ENCODE measurements around the gene KRTAP9-8.
"Not testable (repeated sequence)": the region's sequence is repeated elsewhere in the genome, so short reads cannot be mapped to it uniquely, and the experiment has no call there.

KRTAP9-8 gene

DNA sequence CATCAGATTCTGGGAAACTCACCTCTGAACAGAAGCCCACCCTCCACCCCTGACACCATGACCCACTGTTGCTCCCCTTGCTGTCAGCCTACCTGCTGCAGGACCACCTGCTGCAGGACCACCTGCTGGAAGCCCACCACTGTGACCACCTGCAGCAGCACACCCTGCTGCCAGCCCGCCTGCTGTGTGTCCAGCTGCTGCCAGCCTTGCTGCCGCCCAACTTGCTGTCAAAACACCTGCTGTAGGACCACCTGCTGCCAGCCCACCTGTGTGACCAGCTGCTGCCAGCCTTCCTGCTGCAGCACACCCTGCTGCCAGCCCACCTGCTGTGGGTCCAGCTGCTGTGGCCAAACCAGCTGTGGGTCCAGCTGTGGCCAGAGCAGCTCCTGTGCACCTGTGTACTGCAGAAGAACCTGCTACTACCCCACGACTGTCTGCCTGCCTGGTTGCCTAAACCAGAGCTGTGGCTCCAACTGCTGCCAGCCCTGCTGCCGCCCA lies 11.2 kb upstream of the KRTAP9-8 start, which contains the start of gene KRTAP9-2:
Gene KRTAP9-2 (plus strand): TSS at position 51 of the 498 bp plus-strand sequence. CDS start 7 bp downstream, at position 58.
- H3K9ac ChIP-seq (ENCODE audit: low read depth in 1 of 2, low read length in 2 of 2); H3K9me3 ChIP-seq (ENCODE audit: control insufficient read depth in 1 of 2, low read length in 2 of 2); H3K27me3 ChIP-seq (ENCODE audit: control insufficient read depth in 1 of 2, insufficient read depth in 2 of 2, low read length in 2 of 2); H3K4me1 ChIP-seq (ENCODE audit: control insufficient read depth in 1 of 2, insufficient read depth in 2 of 2, low read length in 2 of 2); H3K27ac ChIP-seq (ENCODE audit: low read depth, low read length); H3K4me3 ChIP-seq (ENCODE audit: low read depth in 1 of 2, low read length in 2 of 2); H3K36me3 ChIP-seq (ENCODE audit: control insufficient read depth in 1 of 2, insufficient read depth in 2 of 2, low read length in 2 of 2): not testable (repeated sequence)

DNA sequence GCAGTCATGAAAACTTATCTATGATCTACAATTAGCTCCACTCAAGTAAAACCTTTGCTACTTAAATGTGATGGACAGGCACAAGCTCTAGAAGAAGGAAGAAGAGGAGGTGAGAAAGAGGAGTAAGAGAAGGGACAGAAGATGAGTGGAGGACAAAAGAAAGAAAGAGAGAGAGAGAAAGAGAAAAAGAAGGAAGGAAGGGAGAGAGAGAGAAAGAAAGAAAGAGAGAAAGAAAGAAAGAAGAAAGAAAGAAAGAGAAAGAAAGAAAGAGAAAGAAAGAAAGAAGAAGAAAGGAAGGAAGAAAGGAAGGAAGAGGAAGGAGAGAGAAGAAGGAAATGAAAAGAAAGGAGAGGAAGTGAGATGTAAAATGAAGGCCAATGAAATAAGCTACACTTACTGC lies 7.7 kb upstream of the KRTAP9-8 start:
- H3K27me3 ChIP-seq (ENCODE audit: control insufficient read depth in 1 of 2, insufficient read depth in 2 of 2, low read length in 2 of 2) = peaks cover 6 to 17% of the 10 kb centered on the region in 2 donors
- no peaks in the 10 kb centered on the region for H3K9me3 ChIP-seq (ENCODE audit: control insufficient read depth in 1 of 2, low read length in 2 of 2)
- no peaks in the 10 kb centered on the region for H3K36me3 ChIP-seq (ENCODE audit: control insufficient read depth in 1 of 2, insufficient read depth in 2 of 2, low read length in 2 of 2)
- no peak overlapping the region for H3K9ac ChIP-seq (ENCODE audit: low read depth in 1 of 2, low read length in 2 of 2)
- no peaks in the 10 kb centered on the region for H3K4me1 ChIP-seq (ENCODE audit: control insufficient read depth in 1 of 2, insufficient read depth in 2 of 2, low read length in 2 of 2)
- H3K27ac ChIP-seq (ENCODE audit: low read depth, low read length) = no peak overlapping the region
- H3K4me3 ChIP-seq (ENCODE audit: low read depth in 1 of 2, low read length in 2 of 2) = no peak overlapping the region

DNA sequence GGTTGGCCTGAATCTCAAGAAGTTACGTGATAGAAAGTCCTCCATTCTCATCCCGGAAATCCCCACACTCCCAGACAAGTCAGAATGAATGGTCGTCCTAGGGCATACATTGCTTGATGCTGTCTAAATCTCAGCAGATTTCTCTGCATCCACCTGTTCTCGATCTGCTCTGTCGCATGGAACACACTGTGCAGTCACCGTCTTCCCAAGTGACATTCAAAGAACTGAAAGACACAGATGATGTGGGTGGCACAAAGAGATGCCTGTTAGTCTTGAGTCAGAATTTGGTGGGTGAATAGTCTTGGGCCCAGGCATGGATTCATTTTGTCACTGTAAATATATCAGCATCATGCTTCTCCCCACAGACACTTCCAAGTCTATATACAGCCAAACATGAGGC lies 6.1 kb upstream of the KRTAP9-8 start:
- no peaks in the 10 kb centered on the region for H3K4me1 ChIP-seq (ENCODE audit: control insufficient read depth in 1 of 2, insufficient read depth in 2 of 2, low read length in 2 of 2)

DNA sequence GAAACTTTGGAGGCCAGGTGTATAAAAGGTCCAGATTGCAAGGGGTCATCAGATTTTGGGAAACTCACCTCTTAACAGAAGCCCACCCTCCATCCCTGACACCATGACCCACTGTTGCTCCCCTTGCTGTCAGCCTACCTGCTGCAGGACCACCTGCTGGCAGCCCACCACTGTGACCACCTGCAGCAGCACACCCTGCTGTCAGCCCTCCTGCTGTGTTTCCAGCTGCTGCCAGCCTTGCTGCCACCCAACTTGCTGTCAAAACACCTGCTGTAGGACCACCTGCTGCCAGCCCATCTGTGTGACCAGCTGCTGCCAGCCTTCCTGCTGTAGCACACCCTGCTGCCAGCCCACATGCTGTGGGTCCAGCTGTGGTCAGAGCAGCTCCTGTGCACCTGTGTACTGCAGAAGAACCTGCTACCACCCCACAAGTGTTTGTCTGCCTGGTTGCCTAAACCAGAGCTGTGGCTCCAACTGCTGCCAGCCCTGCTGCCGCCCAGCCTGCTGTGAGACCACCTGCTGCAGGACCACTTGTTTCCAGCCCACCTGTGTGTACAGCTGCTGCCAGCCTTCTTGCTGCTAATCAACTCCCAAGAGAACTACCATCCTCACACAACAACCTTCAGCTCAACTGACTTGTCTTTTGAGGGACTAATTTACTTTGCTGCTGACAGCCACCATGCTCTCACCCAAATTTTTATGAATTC lies 5.2 kb upstream of the KRTAP9-8 start, which contains the start of gene KRTAP9-3:
Gene KRTAP9-3 (plus strand): TSS at position 51 of the 707 bp plus-strand sequence. CDS start 53 bp downstream, at position 104.
- not testable (repeated sequence) for H3K36me3 ChIP-seq (ENCODE audit: control insufficient read depth in 1 of 2, insufficient read depth in 2 of 2, low read length in 2 of 2); H3K9ac ChIP-seq (ENCODE audit: low read depth in 1 of 2, low read length in 2 of 2); H3K4me1 ChIP-seq (ENCODE audit: control insufficient read depth in 1 of 2, insufficient read depth in 2 of 2, low read length in 2 of 2); H3K27ac ChIP-seq (ENCODE audit: low read depth, low read length); H3K4me3 ChIP-seq (ENCODE audit: low read depth in 1 of 2, low read length in 2 of 2); H3K9me3 ChIP-seq (ENCODE audit: control insufficient read depth in 1 of 2, low read length in 2 of 2)
- H3K27me3 ChIP-seq (ENCODE audit: control insufficient read depth in 1 of 2, insufficient read depth in 2 of 2, low read length in 2 of 2) = peaks cover 6 to 17% of the 10 kb centered on the region in 2 donors

More for the DNA sequence above, 6.1 kb upstream of the KRTAP9-8 start:
- Histone ChIP-seq H3K36me3 (ENCODE audit: control insufficient read depth in 1 of 2, insufficient read depth in 2 of 2, low read length in 2 of 2) (no peaks in the 10 kb centered on the region), H3K27me3 (ENCODE audit: control insufficient read depth in 1 of 2, insufficient read depth in 2 of 2, low read length in 2 of 2) (peaks cover 6 to 17% of the 10 kb centered on the region in 2 donors), H3K4me3 (ENCODE audit: low read depth in 1 of 2, low read length in 2 of 2) (no peak overlapping the region), H3K9me3 (ENCODE audit: control insufficient read depth in 1 of 2, low read length in 2 of 2) (no peaks in the 10 kb centered on the region), H3K9ac (ENCODE audit: low read depth in 1 of 2, low read length in 2 of 2) (no peak overlapping the region), H3K27ac (ENCODE audit: low read depth, low read length) (no peak overlapping the region)

DNA sequence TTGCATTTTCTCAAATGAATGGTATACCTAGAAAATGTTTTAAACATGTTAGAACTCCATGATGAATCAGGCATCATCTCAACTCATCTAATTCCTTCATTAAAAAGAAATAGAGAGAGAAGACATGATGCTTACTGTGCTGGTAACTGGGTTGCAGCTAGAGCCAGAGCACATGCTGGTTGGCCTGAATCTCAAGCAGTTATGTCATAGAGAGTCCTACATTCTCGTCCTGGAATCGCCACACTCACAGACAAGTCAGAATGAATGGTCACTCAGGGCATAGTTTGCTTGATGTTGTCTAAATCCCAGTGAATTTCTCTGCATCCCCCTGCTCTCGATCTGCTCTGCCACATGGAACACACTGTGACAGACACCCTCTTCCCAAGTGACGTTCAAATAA lies 683 bp upstream of the KRTAP9-8 start:
- not testable (repeated sequence) for H3K4me3 ChIP-seq (ENCODE audit: low read depth in 1 of 2, low read length in 2 of 2); H3K4me1 ChIP-seq (ENCODE audit: control insufficient read depth in 1 of 2, insufficient read depth in 2 of 2, low read length in 2 of 2); H3K27ac ChIP-seq (ENCODE audit: low read depth, low read length); H3K9ac ChIP-seq (ENCODE audit: low read depth in 1 of 2, low read length in 2 of 2); H3K36me3 ChIP-seq (ENCODE audit: control insufficient read depth in 1 of 2, insufficient read depth in 2 of 2, low read length in 2 of 2); H3K9me3 ChIP-seq (ENCODE audit: control insufficient read depth in 1 of 2, low read length in 2 of 2)
- H3K27me3 ChIP-seq (ENCODE audit: control insufficient read depth in 1 of 2, insufficient read depth in 2 of 2, low read length in 2 of 2) = peaks cover 5 to 14% of the 10 kb centered on the region in 2 donors

DNA sequence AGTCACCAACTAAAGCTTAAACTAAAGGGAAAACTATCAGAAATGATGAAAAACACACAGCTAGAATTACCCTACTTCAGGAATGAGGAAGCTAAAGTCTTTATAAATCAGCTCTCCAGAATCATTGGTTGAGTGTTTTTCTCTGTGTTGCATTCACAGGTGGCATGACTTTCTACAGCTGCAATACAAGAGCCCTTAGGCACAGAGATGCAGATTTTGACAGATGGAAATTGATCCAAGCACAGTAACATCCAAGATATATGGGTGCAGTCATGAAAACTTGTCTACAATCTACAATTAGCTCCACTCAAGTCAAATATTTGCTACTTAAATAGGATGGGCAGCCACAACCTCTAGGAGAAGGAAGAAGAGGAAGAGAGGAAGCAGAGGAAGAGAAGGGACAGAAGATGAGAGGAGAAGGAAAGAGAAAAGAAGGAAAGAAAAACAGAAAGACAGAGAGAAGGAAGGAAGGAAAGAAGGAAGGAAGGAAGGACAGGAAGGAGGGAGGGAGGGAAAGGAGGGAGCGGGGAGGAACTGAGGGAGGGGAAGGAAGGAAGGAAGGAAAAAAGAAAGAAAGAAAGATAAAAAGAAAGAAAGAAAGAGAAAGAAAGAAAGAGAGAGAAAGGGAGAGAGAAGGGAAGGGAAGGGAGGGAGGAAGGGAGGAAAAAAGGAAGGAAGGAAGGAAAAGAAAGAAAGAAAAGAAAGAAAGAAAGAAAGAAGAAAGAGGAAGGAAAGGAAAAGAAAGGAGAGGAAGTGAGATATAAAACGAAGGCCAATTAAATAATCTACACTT lies 9.4 kb downstream of the KRTAP9-8 start:
- not testable (repeated sequence) for H3K27me3 ChIP-seq (ENCODE audit: control insufficient read depth in 1 of 2, insufficient read depth in 2 of 2, low read length in 2 of 2); H3K4me3 ChIP-seq (ENCODE audit: low read depth in 1 of 2, low read length in 2 of 2); H3K9ac ChIP-seq (ENCODE audit: low read depth in 1 of 2, low read length in 2 of 2); H3K9me3 ChIP-seq (ENCODE audit: control insufficient read depth in 1 of 2, low read length in 2 of 2); H3K27ac ChIP-seq (ENCODE audit: low read depth, low read length); H3K36me3 ChIP-seq (ENCODE audit: control insufficient read depth in 1 of 2, insufficient read depth in 2 of 2, low read length in 2 of 2); H3K4me1 ChIP-seq (ENCODE audit: control insufficient read depth in 1 of 2, insufficient read depth in 2 of 2, low read length in 2 of 2)

DNA sequence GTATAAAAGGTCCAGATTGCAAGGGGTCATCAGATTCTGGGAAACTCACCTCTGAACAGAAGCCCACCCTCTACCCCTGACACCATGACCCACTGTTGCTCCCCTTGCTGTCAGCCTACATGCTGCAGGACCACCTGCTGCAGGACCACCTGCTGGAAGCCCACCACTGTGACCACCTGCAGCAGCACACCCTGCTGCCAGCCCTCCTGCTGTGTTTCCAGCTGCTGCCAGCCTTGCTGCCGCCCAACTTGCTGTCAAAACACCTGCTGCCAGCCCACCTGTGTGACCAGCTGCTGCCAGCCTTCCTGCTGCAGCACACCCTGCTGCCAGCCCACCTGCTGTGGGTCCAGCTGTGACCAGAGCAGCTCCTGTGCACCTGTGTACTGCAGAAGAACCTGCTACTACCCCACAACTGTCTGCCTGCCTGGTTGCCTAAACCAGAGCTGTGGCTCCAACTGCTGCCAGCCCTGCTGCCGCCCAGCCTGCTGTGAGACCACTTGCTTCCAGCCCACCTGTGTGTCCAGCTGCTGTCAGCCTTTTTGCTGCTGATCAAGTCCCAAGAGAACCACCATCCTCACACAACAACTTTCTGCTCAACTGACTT lies 11.9 kb downstream of the KRTAP9-8 start, which contains the start of gene KRTAP9-4:
Gene KRTAP9-4 (plus strand): TSS at position 51 of the 604 bp plus-strand sequence. CDS start 34 bp downstream, at position 85.
- H3K27ac ChIP-seq (ENCODE audit: low read depth, low read length); H3K9ac ChIP-seq (ENCODE audit: low read depth in 1 of 2, low read length in 2 of 2); H3K4me3 ChIP-seq (ENCODE audit: low read depth in 1 of 2, low read length in 2 of 2); H3K9me3 ChIP-seq (ENCODE audit: control insufficient read depth in 1 of 2, low read length in 2 of 2); H3K27me3 ChIP-seq (ENCODE audit: control insufficient read depth in 1 of 2, insufficient read depth in 2 of 2, low read length in 2 of 2); H3K4me1 ChIP-seq (ENCODE audit: control insufficient read depth in 1 of 2, insufficient read depth in 2 of 2, low read length in 2 of 2); H3K36me3 ChIP-seq (ENCODE audit: control insufficient read depth in 1 of 2, insufficient read depth in 2 of 2, low read length in 2 of 2): not testable (repeated sequence)

DNA sequence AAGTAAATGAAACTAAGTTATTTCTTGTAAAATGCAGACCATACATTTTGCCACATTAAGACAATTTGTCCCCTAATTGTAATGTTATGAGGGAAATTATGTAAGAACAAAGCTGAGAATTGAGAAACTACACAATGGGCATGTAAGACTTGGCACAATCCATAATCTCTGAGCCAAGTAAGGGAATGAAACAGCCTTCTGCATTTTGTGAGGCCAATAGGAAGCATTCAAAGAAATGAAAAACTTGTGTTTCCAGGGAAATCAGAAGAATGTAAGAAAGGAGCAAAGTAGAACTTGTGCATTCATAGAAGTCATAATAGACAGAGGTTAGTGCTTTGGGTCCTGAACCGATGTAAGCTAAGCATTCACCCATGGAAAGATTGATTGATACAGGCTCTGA lies 13.5 kb downstream of the KRTAP9-8 start:
- no peak overlapping the region for H3K9ac ChIP-seq (ENCODE audit: low read depth in 1 of 2, low read length in 2 of 2)
- H3K4me3 ChIP-seq (ENCODE audit: low read depth in 1 of 2, low read length in 2 of 2) = no peak overlapping the region
- no peaks in the 10 kb centered on the region for H3K9me3 ChIP-seq (ENCODE audit: control insufficient read depth in 1 of 2, low read length in 2 of 2)
- peaks cover 0 to 8% of the 10 kb centered on the region in 2 donors for H3K27me3 ChIP-seq (ENCODE audit: control insufficient read depth in 1 of 2, insufficient read depth in 2 of 2, low read length in 2 of 2)
- no peaks in the 10 kb centered on the region for H3K36me3 ChIP-seq (ENCODE audit: control insufficient read depth in 1 of 2, insufficient read depth in 2 of 2, low read length in 2 of 2)
- H3K27ac ChIP-seq (ENCODE audit: low read depth, low read length) = no peak overlapping the region
- H3K4me1 ChIP-seq (ENCODE audit: control insufficient read depth in 1 of 2, insufficient read depth in 2 of 2, low read length in 2 of 2) = no peaks in the 10 kb centered on the region

DNA sequence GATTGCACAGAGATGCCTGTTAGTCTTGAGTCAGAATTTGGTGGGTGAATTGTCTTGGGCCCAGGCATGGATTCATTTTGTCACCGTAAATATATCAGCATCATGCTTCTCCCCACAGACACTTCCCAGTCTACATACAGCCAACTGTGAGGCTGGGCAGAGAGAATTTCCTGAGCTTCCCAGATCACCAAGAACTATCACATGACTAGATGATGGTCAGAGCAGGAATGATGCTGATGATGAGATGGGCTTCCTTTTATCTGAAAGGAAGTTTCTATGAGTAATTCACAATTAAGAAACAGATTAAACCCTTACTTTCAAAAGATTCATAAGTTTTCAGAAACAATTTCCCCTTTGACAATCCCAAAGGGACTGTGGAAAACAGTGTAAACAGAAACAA lies 17.1 kb downstream of the KRTAP9-8 start:
- H3K4me3 ChIP-seq (ENCODE audit: low read depth in 1 of 2, low read length in 2 of 2) = no peak overlapping the region
- H3K4me1 ChIP-seq (ENCODE audit: control insufficient read depth in 1 of 2, insufficient read depth in 2 of 2, low read length in 2 of 2) = no peaks in the 10 kb centered on the region
- no peaks in the 10 kb centered on the region for H3K36me3 ChIP-seq (ENCODE audit: control insufficient read depth in 1 of 2, insufficient read depth in 2 of 2, low read length in 2 of 2)
- H3K27ac ChIP-seq (ENCODE audit: low read depth, low read length) = no peak overlapping the region
- no peak overlapping the region for H3K9ac ChIP-seq (ENCODE audit: low read depth in 1 of 2, low read length in 2 of 2)
- H3K9me3 ChIP-seq (ENCODE audit: control insufficient read depth in 1 of 2, low read length in 2 of 2) = no peaks in the 10 kb centered on the region
- H3K27me3 ChIP-seq (ENCODE audit: control insufficient read depth in 1 of 2, insufficient read depth in 2 of 2, low read length in 2 of 2) = peaks cover 3 to 13% of the 10 kb centered on the region in 2 donors
